ENCODE data around the gene ROR2. TPM values are rescaled to one million over a fixed set of nuclear protein-coding genes. Genes with fewer than 3 reads are reported as not detected.

The ROR2 gene
- total RNA-seq, 4 donors from 2014 or later: 6.3 to 32.2 (median 15.1) TPM

GRCh38 chr9:91820949-91821880, 128.8 kb downstream of the ROR2 start:
- ATAC-seq (ENCODE audit: low FRiP score) (peak; percentile 22), DNase-seq (ENCODE audit: low spot score) (no peak)
- no peak for TF ChIP-seq CTCF (IDR thresholded peaks at IDR 0.05)

DNA sequence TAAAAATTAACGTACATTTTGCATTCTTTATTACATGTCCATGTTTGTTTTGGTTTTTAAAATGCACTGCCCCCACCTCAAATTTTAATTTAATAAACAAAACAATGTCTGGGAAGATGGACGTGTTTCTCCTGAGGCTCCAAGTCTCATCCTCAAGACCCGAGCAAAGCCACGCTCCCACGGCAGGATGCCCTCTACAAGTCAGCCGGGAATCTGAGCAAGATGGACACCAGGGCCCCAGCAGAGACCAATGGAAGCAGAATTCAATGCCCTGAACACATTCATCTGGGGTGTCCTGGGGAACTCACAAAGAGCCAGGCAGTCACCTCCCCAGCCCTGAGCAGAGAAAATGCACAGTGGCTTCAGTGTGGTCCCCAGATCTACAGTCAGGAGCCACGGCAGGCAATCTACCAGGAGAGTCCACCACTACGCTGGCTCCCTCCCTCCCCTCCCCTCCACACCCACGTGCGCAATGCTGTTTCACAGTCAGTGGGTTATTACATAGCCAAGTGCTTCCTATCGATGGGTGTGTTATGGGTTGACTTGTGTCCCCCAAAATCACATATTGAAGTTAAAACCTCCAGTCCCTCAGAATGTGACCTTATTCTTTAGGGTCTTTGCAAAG, 129.8 kb downstream of the ROR2 start:
- DNase-seq (ENCODE audit: low spot score) (no peak), ATAC-seq (ENCODE audit: low FRiP score) (no peak)
- no peak for TF ChIP-seq CTCF (IDR thresholded peaks at IDR 0.05)

DNA sequence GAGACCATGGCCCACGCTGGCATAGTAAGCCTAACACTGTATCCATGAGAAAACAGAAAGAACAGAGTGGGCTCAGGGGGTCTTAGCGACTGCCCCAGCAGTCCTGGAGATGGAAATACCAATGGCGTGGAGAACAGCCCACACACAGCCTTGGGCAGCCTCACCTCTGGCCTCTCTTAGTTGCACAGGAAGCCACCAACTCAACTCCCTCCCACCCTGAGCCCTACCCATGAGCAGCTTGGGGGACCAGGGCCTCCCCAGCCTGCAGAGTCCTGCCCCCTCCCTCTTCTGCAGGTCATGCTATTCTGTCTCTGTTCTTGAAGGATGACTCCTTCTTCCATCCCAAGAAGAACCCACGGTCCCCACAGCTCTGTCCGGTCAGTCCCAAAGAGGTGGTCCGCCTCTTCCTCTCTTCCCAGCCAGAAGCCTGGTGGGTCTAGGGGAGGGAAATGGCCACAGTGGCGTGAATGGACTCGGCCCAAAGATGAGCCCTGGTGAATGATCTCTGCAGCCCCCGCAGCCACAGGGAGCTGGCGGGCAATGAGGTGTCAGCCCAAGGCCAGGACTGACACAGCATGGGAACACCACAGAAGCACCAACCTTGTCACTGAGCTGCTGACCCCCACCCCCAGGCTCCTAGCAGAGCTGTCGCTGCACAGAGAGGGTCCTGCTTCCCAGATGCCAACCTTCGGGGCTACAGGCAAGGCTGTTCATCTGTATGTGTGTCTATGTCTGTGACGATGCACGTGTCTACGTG, 131.2 kb downstream of the ROR2 start:
- ATAC-seq (ENCODE audit: low FRiP score) (no peak), DNase-seq (ENCODE audit: low spot score) (no peak)
- no peak for TF ChIP-seq CTCF (IDR thresholded peaks at IDR 0.05)

DNA sequence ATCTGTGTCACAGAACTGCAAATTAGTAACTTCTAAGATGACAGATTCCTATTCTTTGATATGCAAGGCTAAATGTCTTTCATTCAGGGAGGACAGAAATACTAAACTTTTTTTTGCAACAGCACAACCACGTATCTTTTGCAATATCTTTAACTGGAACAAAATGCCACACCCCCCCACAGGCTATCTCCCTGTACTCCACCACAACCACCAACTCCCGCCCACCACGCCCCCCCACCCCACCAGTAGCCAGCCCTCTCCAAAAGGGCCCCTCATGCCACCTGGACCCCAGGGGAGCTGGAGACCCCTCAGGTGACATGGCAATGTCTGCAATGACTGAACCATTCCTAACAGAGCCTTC, 131.8 kb downstream of the ROR2 start:
- no peak for TF ChIP-seq CTCF (IDR thresholded peaks at IDR 0.05)
- no peak for DNase-seq (ENCODE audit: low spot score)
- peak; percentile 3 for ATAC-seq (ENCODE audit: low FRiP score)

DNA sequence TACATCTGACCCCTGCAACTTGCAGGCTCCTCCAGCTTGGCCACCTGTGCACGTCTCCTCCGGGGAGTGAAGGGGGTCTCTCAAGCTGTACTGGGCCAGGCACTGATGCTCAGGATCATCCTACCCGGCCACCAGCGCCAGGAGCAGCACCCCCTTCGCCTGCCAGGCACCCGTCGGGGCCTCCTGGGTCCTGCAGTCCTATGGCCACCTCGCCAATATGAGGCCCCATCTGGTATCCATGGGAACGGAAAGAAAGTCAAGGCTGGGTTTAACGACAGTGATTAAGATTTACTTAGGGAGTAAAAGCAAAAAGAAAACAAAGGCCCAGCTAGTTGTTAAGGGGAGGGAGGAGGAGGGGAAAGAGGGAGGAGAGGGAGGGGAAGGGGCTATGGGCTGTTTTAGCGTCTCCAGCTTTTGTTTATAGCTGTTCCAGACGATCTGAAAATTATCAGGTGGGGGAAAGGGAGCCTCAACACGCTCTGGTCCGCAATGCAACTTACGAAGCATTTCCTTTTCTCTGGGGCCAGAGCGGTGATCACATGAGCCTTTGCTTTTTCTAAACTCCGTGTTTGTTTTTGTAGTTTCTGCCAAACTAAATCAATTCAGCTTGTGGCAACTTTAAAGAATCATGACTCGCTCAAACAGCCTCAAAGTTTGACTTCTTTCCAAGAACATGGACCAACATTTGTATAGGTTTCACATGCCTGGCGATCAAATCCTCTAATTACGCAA, 132.4 kb downstream of the ROR2 start:
- ATAC-seq (ENCODE audit: low FRiP score) (peak; percentile 12), DNase-seq (ENCODE audit: low spot score) (no peak)
- TF ChIP-seq CTCF (IDR thresholded peaks at IDR 0.05): no peak

- DNase-seq (ENCODE audit: low spot score) (no peak), ATAC-seq (ENCODE audit: low FRiP score) (no peak)
- TF ChIP-seq CTCF (IDR thresholded peaks at IDR 0.05): no peak
Observed at GRCh38 chr9:91817106-91817492, 132.9 kb downstream of the ROR2 start.

All from omental fat pad (tissue), 4 donors.